CD8-positive, alpha-beta memory T cell (primary cell): ENCODE data around the gene ADK. TPM values are rescaled to one million over a fixed set of nuclear protein-coding genes. Genes with fewer than 3 reads are reported as not detected.

ENCODE experiments used
- CTCF ChIA-PET: fragments of 350-600 bp; sonication (Branson Sonifier 250); formaldehyde crosslinking; loops from one replicate; lab custom pipeline; 2021; ENCODE audit warnings: antibody characterized with exemption; lab: Charles Lee
- POLR2A ChIA-PET: fragments of 350-600 bp; sonication (Branson Sonifier 250); formaldehyde crosslinking; loops from one replicate; lab custom pipeline; 2021; ENCODE audit warnings: antibody characterized with exemption; lab: Charles Lee
- DNase-seq, 5 donors: peaks; one replicate each; pipeline versions ENCODE4 v3.0.0 to v3.0.0-alpha.2; 2020 to 2022; ENCODE audit warnings: mixed read lengths in 1 of 5
- H3K27ac ChIP-seq: one replicate; pipeline ENCODE4 v1.7.0; 2013; ENCODE audit warnings: low read depth, mild to moderate bottlenecking, low read length, moderate library complexity
- H3K27me3 ChIP-seq: 2 replicates; pipeline ENCODE4 v1.7.0; 2013; ENCODE audit warnings: low read length, mild to moderate bottlenecking; ENCODE audit not compliant: insufficient read depth, poor library complexity, severe bottlenecking
- H3K36me3 ChIP-seq: 2 replicates; pipeline ENCODE4 v1.7.0; 2013; ENCODE audit warnings: mild to moderate bottlenecking, low read length, moderate library complexity; ENCODE audit not compliant: insufficient read depth
- H3K4me1 ChIP-seq: 2 replicates; pipeline ENCODE4 v1.7.0; 2013; ENCODE audit warnings: mild to moderate bottlenecking, low read length, moderate library complexity; ENCODE audit not compliant: insufficient read depth
- H3K4me3 ChIP-seq: 2 replicates; pipeline ENCODE4 v1.7.0; 2013; ENCODE audit warnings: mild to moderate bottlenecking, low read length
- H3K9me3 ChIP-seq: 2 replicates; pipeline ENCODE4 v1.7.0; 2013; ENCODE audit warnings: mild to moderate bottlenecking, low read length
- H3K27ac Mint-ChIP-seq, 8 donors: one replicate each; pipeline ENCODE4 v1.8.0; 2020 to 2021; ENCODE audit warnings: mixed read lengths in 8 of 8, mild to moderate bottlenecking in 6 of 8, inconsistent platforms in 3 of 8, moderate library complexity in 3 of 8
- H3K27me3 Mint-ChIP-seq, 2 donors: one replicate each; pipeline ENCODE4 v1.8.0; 2020 to 2021; ENCODE audit warnings: mixed read lengths in 2 of 2, mild to moderate bottlenecking in 1 of 2, moderate library complexity in 1 of 2
- H3K36me3 Mint-ChIP-seq, 3 donors: one replicate each; pipeline ENCODE4 v1.8.0; 2020 to 2021; ENCODE audit warnings: mixed read lengths in 3 of 3, inconsistent platforms in 1 of 3, mild to moderate bottlenecking in 1 of 3
- H3K4me1 Mint-ChIP-seq, 3 donors: one replicate each; pipeline ENCODE4 v1.8.0; 2020 to 2021; ENCODE audit warnings: mixed read lengths in 3 of 3, inconsistent platforms in 1 of 3, mild to moderate bottlenecking in 1 of 3
- H3K4me3 Mint-ChIP-seq, 7 donors: one replicate each; pipeline ENCODE4 v1.8.0; 2020 to 2021; ENCODE audit warnings: mixed read lengths in 7 of 7, mild to moderate bottlenecking in 6 of 7, moderate library complexity in 4 of 7, inconsistent platforms in 2 of 7
- H3K9me3 Mint-ChIP-seq, 5 donors: one replicate each; pipeline ENCODE4 v1.8.0; 2020 to 2022; ENCODE audit warnings: mixed read lengths in 5 of 5, mild to moderate bottlenecking in 3 of 5, moderate library complexity in 2 of 5, inconsistent platforms in 1 of 5
- polyA plus RNA-seq: library from polyadenylated mRNA; unstranded; fragments of 300-500 nt; fragmentation: Illumina TruSeq; gene quantifications from one replicate; pipeline ENCODE4 v1.2.3, GENCODE V29; 2021
- total RNA-seq, 2 experiments: library from RNA; stranded (reverse); gene quantifications; one replicate each; pipeline ENCODE4 v1.2.3, GENCODE V29; 2021

The ADK gene
- total and polyA plus RNA-seq, 3 experiments from 2014 or later = 54.1 to 65.1 (median 64.4) TPM

DNA sequence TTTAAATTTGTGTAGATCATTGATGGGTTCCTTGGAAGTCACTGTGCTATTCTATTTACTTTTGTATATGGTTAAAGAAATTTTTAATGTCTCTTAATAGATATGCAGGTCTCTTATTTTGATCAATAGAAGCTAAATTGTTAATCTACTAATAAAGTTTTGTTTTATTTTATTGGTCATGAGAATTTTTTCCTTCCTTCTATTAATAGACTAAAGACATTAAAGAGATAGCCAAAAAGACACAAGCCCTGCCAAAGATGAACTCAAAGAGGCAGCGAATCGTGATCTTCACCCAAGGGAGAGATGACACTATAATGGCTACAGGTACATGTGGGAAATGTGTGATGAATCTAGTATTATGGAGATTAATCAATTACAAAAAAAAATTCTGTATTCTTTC lies 449.1 kb downstream of the ADK start:
- peaks cover 22 to 38% (median 26%) of the 10 kb centered on the region in 3 donors for H3K36me3 Mint-ChIP-seq
- no peaks in the 10 kb centered on the region for H3K27me3 Mint-ChIP-seq
- Histone ChIP-seq H3K4me3 (no peak overlapping the region), H3K36me3 (no peaks in the 10 kb centered on the region), H3K27me3 (no peaks in the 10 kb centered on the region), H3K27ac (no peak overlapping the region), H3K4me1 (no peaks in the 10 kb centered on the region), H3K9me3 (no peaks in the 10 kb centered on the region)
- no peak overlapping the region for H3K4me3 Mint-ChIP-seq
- no peak overlapping the region for H3K27ac Mint-ChIP-seq
- H3K9me3 Mint-ChIP-seq = peaks cover 0 to 5% (median 0%) of the 10 kb centered on the region in 5 donors
- ChIA-PET CTCF (no interaction called here), POLR2A (no interaction called here)
- H3K4me1 Mint-ChIP-seq = peaks cover 3 to 10% (median 9%) of the 10 kb centered on the region in 3 donors
- DNase-seq = no peak

DNA sequence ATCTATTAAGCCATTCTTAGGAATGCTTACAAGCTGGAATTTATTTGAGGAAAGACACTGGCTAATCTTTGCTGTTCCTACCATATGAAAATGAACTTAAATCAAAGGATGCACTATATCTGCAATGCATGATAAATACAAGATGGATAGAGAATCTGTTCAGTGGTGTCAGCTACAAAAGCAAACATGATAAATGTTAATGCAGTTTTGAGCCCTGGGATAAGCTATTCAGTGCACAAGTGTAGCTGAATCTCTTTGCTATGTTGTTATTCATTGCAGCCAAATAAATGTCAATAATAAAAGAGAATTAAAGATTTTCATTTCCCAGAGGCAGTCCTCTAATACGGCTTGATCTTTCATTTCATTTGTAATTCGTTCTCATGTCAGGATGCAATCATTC lies 451.6 kb downstream of the ADK start:
- no peak for DNase-seq
- Histone ChIP-seq H3K4me3 (no peak overlapping the region), H3K27me3 (no peaks in the 10 kb centered on the region), H3K27ac (no peak overlapping the region), H3K36me3 (no peaks in the 10 kb centered on the region), H3K4me1 (no peaks in the 10 kb centered on the region), H3K9me3 (no peaks in the 10 kb centered on the region)
- ChIA-PET CTCF (no interaction called here), POLR2A (no interaction called here)
- Mint-ChIP-seq H3K9me3 (peaks cover 0 to 5% (median 0%) of the 10 kb centered on the region in 5 donors), H3K36me3 (peaks cover 19 to 40% (median 33%) of the 10 kb centered on the region in 3 donors), H3K27me3 (peaks cover 0 to 1% of the 10 kb centered on the region in 2 donors), H3K27ac (no peak overlapping the region), H3K4me1 (peaks cover under 1 to 8% (median 6%) of the 10 kb centered on the region in 3 donors), H3K4me3 (no peak overlapping the region)

- H3K4me3 Mint-ChIP-seq = no peak overlapping the region
- Histone ChIP-seq H3K4me3 (no peak overlapping the region), H3K9me3 (no peaks in the 10 kb centered on the region), H3K36me3 (no peaks in the 10 kb centered on the region), H3K4me1 (no peaks in the 10 kb centered on the region), H3K27ac (no peak overlapping the region), H3K27me3 (no peaks in the 10 kb centered on the region)
- peaks cover 0 to 5% (median 2%) of the 10 kb centered on the region in 3 donors for H3K4me1 Mint-ChIP-seq
- ChIA-PET CTCF (no interaction called here), POLR2A (no interaction called here)
- no peak overlapping the region for H3K27ac Mint-ChIP-seq
- no peaks in the 10 kb centered on the region for H3K9me3 Mint-ChIP-seq
- peaks cover 7 to 19% (median 13%) of the 10 kb centered on the region in 3 donors for H3K36me3 Mint-ChIP-seq
- DNase-seq = no peak
- H3K27me3 Mint-ChIP-seq = peaks cover 0 to 1% of the 10 kb centered on the region in 2 donors
These were observed 459.3 kb downstream of the ADK start for GRCh38 chr10:74610299-74610698.

DNA sequence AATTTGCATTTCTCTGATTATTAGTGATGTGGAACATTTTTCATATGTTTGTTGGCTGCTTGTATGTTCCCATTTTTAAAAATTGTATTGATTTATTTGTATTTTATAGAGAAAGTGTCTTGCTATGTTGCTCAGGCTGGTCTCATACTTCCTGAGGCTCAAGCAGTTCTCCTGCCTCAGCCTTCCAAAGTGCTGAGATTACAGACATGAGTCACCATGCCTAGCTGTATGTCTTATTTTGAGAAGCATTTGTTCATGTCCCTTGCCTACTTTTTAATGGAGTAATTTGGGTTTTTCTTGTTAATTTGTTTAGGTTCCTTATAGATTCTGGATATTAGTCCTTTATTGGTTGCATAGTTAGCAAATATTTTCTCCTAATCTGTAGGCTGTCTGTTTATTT lies 461.2 kb downstream of the ADK start:
- Mint-ChIP-seq H3K27me3 (no peaks in the 10 kb centered on the region), H3K4me3 (no peak overlapping the region), H3K36me3 (peaks cover 12 to 15% (median 13%) of the 10 kb centered on the region in 3 donors), H3K4me1 (peaks cover 0 to 2% (median 2%) of the 10 kb centered on the region in 3 donors), H3K9me3 (no peaks in the 10 kb centered on the region), H3K27ac (peak overlapping the region in 1 of 8 donors; percentile 13)
- H3K4me3 ChIP-seq = no peak overlapping the region
- no peak overlapping the region for H3K27ac ChIP-seq
- H3K9me3 ChIP-seq = no peaks in the 10 kb centered on the region
- DNase-seq = no peak
- no peaks in the 10 kb centered on the region for H3K27me3 ChIP-seq
- ChIA-PET POLR2A (no interaction called here), CTCF (no interaction called here)
- H3K4me1 ChIP-seq = no peaks in the 10 kb centered on the region
- H3K36me3 ChIP-seq = no peaks in the 10 kb centered on the region

DNA sequence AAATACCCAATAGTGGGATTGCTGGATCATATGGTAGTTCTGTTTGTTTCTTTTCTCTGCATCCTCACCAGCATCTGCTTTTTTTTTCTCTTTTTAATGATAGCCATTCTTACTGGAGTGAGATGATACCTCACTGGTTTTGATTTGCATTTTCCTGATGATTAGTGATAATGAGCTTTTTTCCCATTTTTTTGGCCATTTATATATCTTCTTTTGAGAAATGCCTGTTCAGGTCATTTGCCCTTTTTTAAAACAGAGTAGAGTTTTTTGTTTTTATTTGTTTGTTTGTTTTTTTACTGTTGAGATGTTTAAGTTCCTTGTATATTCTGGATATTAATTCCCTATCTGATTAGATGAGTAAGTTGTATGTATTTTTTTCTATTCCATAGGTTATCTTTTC lies 469.6 kb downstream of the ADK start:
- DNase-seq = no peak
- Histone ChIP-seq H3K27me3 (no peaks in the 10 kb centered on the region), H3K4me3 (no peak overlapping the region), H3K36me3 (no peaks in the 10 kb centered on the region), H3K4me1 (no peaks in the 10 kb centered on the region), H3K27ac (no peak overlapping the region), H3K9me3 (no peaks in the 10 kb centered on the region)
- CTCF ChIA-PET = no interaction called here
- POLR2A ChIA-PET = no interaction called here
- H3K4me3 Mint-ChIP-seq = no peak overlapping the region
- no peaks in the 10 kb centered on the region for H3K27me3 Mint-ChIP-seq
- peaks cover 0 to 4% (median 0%) of the 10 kb centered on the region in 3 donors for H3K4me1 Mint-ChIP-seq
- H3K36me3 Mint-ChIP-seq = peaks cover 25 to 41% (median 27%) of the 10 kb centered on the region in 3 donors
- no peak overlapping the region for H3K27ac Mint-ChIP-seq
- peaks cover 0 to 13% (median 11%) of the 10 kb centered on the region in 5 donors for H3K9me3 Mint-ChIP-seq

GRCh38 chr10:74623786-74624185 lies 472.8 kb downstream of the ADK start:
- CTCF ChIA-PET = no interaction called here
- H3K4me1 Mint-ChIP-seq = peaks cover 0 to 4% (median 0%) of the 10 kb centered on the region in 3 donors
- H3K4me3 ChIP-seq = no peak overlapping the region
- H3K27ac ChIP-seq = no peak overlapping the region
- H3K27me3 Mint-ChIP-seq = no peaks in the 10 kb centered on the region
- peaks cover 16 to 31% (median 17%) of the 10 kb centered on the region in 3 donors for H3K36me3 Mint-ChIP-seq
- H3K27ac Mint-ChIP-seq = no peak overlapping the region
- no peaks in the 10 kb centered on the region for H3K9me3 ChIP-seq
- POLR2A ChIA-PET = interaction anchor here (0.7 kb wide), 1 partner anchor 42 kb away, joined by 5 read pairs; no protein-coding TSS in a partner anchor
- H3K4me3 Mint-ChIP-seq = no peak overlapping the region
- H3K36me3 ChIP-seq = no peaks in the 10 kb centered on the region
- no peak for DNase-seq
- H3K9me3 Mint-ChIP-seq = peaks cover 0 to 13% (median 11%) of the 10 kb centered on the region in 5 donors
- H3K27me3 ChIP-seq = no peaks in the 10 kb centered on the region
- H3K4me1 ChIP-seq = no peaks in the 10 kb centered on the region

GRCh38 chr10:74624501-74624900 lies 473.5 kb downstream of the ADK start:
- Histone ChIP-seq H3K36me3 (no peaks in the 10 kb centered on the region), H3K4me1 (no peaks in the 10 kb centered on the region), H3K9me3 (no peaks in the 10 kb centered on the region), H3K27ac (no peak overlapping the region), H3K4me3 (no peak overlapping the region), H3K27me3 (no peaks in the 10 kb centered on the region)
- H3K27me3 Mint-ChIP-seq = no peaks in the 10 kb centered on the region
- ChIA-PET POLR2A (interaction anchor here (0.6 to 0.7 kb wide), 2 partner anchors 43 to 65 kb away, joined by 4 to 5 read pairs; no protein-coding TSS in a partner anchor), CTCF (no interaction called here)
- peaks cover 0 to 13% (median 11%) of the 10 kb centered on the region in 5 donors for H3K9me3 Mint-ChIP-seq
- no peak for DNase-seq
- peaks cover 14 to 30% (median 19%) of the 10 kb centered on the region in 3 donors for H3K36me3 Mint-ChIP-seq
- peak overlapping the region in 2 of 8 donors; percentile 34 to 45 for H3K27ac Mint-ChIP-seq
- H3K4me1 Mint-ChIP-seq = peaks cover 0 to 4% (median 0%) of the 10 kb centered on the region in 3 donors
- no peak overlapping the region for H3K4me3 Mint-ChIP-seq

- no peak overlapping the region for H3K4me3 ChIP-seq
- Mint-ChIP-seq H3K4me3 (no peak overlapping the region), H3K4me1 (no peaks in the 10 kb centered on the region), H3K9me3 (peaks cover 0 to 2% (median under 1%) of the 10 kb centered on the region in 5 donors), H3K27me3 (no peaks in the 10 kb centered on the region), H3K27ac (no peak overlapping the region), H3K36me3 (peaks cover 7 to 22% (median 14%) of the 10 kb centered on the region in 3 donors)
- H3K9me3 ChIP-seq = no peaks in the 10 kb centered on the region
- no peaks in the 10 kb centered on the region for H3K36me3 ChIP-seq
- ChIA-PET POLR2A (no interaction called here), CTCF (no interaction called here)
- no peak overlapping the region for H3K27ac ChIP-seq
- no peaks in the 10 kb centered on the region for H3K27me3 ChIP-seq
- DNase-seq = no peak
- H3K4me1 ChIP-seq = no peaks in the 10 kb centered on the region
These were observed 477.1 kb downstream of the ADK start for GRCh38 chr10:74628136-74628535.
